ENCODE measurements around the gene ACOX3.

ACOX3 gene

GRCh38 chr4:8377103-8378075 is 63.1 kb downstream of the ACOX3 start:
- TF ChIP-seq CTCF (IDR thresholded peaks at IDR 0.05; ENCODE audit: control insufficient read depth, insufficient read depth, low read depth, low read length, missing control alignments) = no peak
- DNase-seq (ENCODE audit: low read depth) = no peak
- H3K4me3 ChIP-seq (ENCODE audit: control insufficient read depth, low read depth, low read length) = no peak overlapping the region

GRCh38 chr4:8376361-8377102 is 64.0 kb downstream of the ACOX3 start:
- TF ChIP-seq CTCF (IDR thresholded peaks at IDR 0.05; ENCODE audit: control insufficient read depth, insufficient read depth, low read depth, low read length, missing control alignments) = no peak
- no peak for DNase-seq (ENCODE audit: low read depth)
- no peak overlapping the region for H3K4me3 ChIP-seq (ENCODE audit: control insufficient read depth, low read depth, low read length)

GRCh38 chr4:8374851-8375649 is 65.5 kb downstream of the ACOX3 start:
- no peak overlapping the region for H3K4me3 ChIP-seq (ENCODE audit: control insufficient read depth, low read depth, low read length)
- TF ChIP-seq CTCF (IDR thresholded peaks at IDR 0.05; ENCODE audit: control insufficient read depth, insufficient read depth, low read depth, low read length, missing control alignments) = no peak
- no peak for DNase-seq (ENCODE audit: low read depth)

- H3K4me3 ChIP-seq (ENCODE audit: control insufficient read depth, low read depth, low read length) = no peak overlapping the region
- no peak for TF ChIP-seq CTCF (IDR thresholded peaks at IDR 0.05; ENCODE audit: control insufficient read depth, insufficient read depth, low read depth, low read length, missing control alignments)
- DNase-seq (ENCODE audit: low read depth) = no peak
Observed at GRCh38 chr4:8373973-8374545, 66.5 kb downstream of the ACOX3 start.

- H3K4me3 ChIP-seq (ENCODE audit: control insufficient read depth, low read depth, low read length) = no peak overlapping the region
- TF ChIP-seq CTCF (IDR thresholded peaks at IDR 0.05; ENCODE audit: control insufficient read depth, insufficient read depth, low read depth, low read length, missing control alignments) = no peak
- DNase-seq (ENCODE audit: low read depth) = no peak
Observed at GRCh38 chr4:8373270-8373972, 67.1 kb downstream of the ACOX3 start.

Data from AG09309 (cell line).